Tibial nerve (tissue), 4 donors: ENCODE data around the gene TTC3. TPM values are rescaled to one million over a fixed set of nuclear protein-coding genes. Genes with fewer than 3 reads are reported as not detected.

Experiments
- DNase-seq, 2 donors: peaks; one replicate each; pipeline ENCODE4 v3.0.0-alpha.2; 2019; ENCODE audit warnings: low spot score in 2 of 2
- H3K27ac ChIP-seq, 4 donors: fragments of 200-600 bp; sonication (generic) in 3 of 4; one replicate each; pipeline ENCODE4 v1.5.1; 2017 to 2019; ENCODE audit warnings: mild to moderate bottlenecking in 1 of 4
- H3K27me3 ChIP-seq, 2 donors: fragments of 200-600 bp; sonication (generic) in 1 of 2; one replicate each; pipeline versions ENCODE4 v1.5.1 to v1.6.0; 2017 to 2019
- H3K36me3 ChIP-seq, 3 donors: fragments of 200-600 bp; sonication (generic); one replicate each; pipeline ENCODE4 v1.5.1; 2018 to 2019
- H3K4me1 ChIP-seq, 4 donors: fragments of 200-600 bp; sonication (generic) in 3 of 4; one replicate each; pipeline ENCODE4 v1.5.1; 2017 to 2019
- H3K4me3 ChIP-seq, 4 donors: fragments of 200-600 bp; sonication (generic) in 3 of 4; one replicate each; pipeline ENCODE4 v1.5.1; 2017 to 2019; ENCODE audit warnings: mild to moderate bottlenecking in 1 of 4, moderate library complexity in 1 of 4
- H3K9me3 ChIP-seq, 4 donors: fragments of 200-600 bp; sonication (generic) in 3 of 4; one replicate each; pipeline ENCODE4 v1.5.1; 2017 to 2019
- EP300 ChIP-seq, 2 donors: sonication (generic); formaldehyde crosslinking; IDR thresholded peaks; one replicate each; pipeline ENCODE4 v1.6.1; 2017; ENCODE audit warnings: antibody characterized with exemption in 2 of 2, mild to moderate bottlenecking in 1 of 2
- POLR2A ChIP-seq, 2 donors: fragments of 450-650 bp; IDR thresholded peaks; one replicate each; pipeline ENCODE4 v1.6.1; 2017; ENCODE audit warnings: antibody characterized with exemption in 2 of 2, mild to moderate bottlenecking in 2 of 2, moderate library complexity in 2 of 2
- WGBS, 2 donors: methylation state at CpG; one replicate each; pipeline ENCODE4 v1.1.5; 2018; 5-methylcytosine and 5-hydroxymethylcytosine counted together
- total RNA-seq, 4 donors: library from RNA; depleted of rRNA; stranded (reverse); fragments of >200 nt; gene quantifications; one replicate each; pipeline ENCODE4 v1.1.0, GENCODE V29; 2016
- TF ChIP-seq, protein P1 (sequence below), 5 experiments: fragments of 200-600 bp in 3 of 5; fragments of 450-650 bp in 2 of 5; sonication (generic) in 3 of 5; IDR thresholded peaks; one replicate each; pipeline ENCODE4 v1.5.1; 2016 to 2019; ENCODE audit warnings: antibody characterized with exemption in 5 of 5, mild to moderate bottlenecking in 3 of 5, moderate library complexity in 2 of 5

The TTC3 gene
- total RNA-seq, 4 donors from 2014 or later: 136 to 259 (median 158) TPM

DNA sequence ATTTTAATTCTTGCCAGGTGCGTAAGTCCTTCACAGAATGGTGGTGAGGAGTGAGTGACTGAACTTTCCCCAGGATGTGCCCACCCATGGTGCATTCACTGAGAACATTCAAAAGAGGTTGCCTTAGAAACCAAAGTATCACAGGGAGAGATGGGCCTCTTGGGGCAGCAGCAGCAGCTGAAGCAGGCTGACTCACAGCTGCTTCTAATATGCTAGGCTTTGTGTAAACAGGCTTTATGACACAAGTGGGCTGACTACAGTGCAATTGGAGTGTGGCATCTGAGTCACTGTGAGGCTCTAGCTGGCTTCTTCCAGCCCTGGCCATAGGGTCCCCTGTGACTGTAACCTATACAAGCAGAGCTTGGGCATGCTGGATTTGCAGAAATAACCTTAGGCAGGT is 12.8 kb upstream of the TTC3 start:
- H3K27me3 ChIP-seq: no peaks in the 10 kb centered on the region
- TF ChIP-seq EP300 (IDR thresholded peaks at IDR 0.05): peak in 1 of 2 donors; percentile 61
- TF ChIP-seq, protein P1, sequence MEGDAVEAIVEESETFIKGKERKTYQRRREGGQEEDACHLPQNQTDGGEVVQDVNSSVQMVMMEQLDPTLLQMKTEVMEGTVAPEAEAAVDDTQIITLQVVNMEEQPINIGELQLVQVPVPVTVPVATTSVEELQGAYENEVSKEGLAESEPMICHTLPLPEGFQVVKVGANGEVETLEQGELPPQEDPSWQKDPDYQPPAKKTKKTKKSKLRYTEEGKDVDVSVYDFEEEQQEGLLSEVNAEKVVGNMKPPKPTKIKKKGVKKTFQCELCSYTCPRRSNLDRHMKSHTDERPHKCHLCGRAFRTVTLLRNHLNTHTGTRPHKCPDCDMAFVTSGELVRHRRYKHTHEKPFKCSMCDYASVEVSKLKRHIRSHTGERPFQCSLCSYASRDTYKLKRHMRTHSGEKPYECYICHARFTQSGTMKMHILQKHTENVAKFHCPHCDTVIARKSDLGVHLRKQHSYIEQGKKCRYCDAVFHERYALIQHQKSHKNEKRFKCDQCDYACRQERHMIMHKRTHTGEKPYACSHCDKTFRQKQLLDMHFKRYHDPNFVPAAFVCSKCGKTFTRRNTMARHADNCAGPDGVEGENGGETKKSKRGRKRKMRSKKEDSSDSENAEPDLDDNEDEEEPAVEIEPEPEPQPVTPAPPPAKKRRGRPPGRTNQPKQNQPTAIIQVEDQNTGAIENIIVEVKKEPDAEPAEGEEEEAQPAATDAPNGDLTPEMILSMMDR (IDR thresholded peaks at IDR 0.05): no peak
- H3K4me3 ChIP-seq: no peak overlapping the region
- 50 to 56% methylated on average over 1 of the region's 1 CpG for WGBS, 2 donors
- no peaks in the 10 kb centered on the region for H3K9me3 ChIP-seq
- peak overlapping the region in 2 of 4 donors; percentile 69 to 84 for H3K27ac ChIP-seq
- peak; percentile 29 to 57 for DNase-seq
- H3K4me1 ChIP-seq: peaks cover 0 to 10% (median 7%) of the 10 kb centered on the region in 4 donors
- H3K36me3 ChIP-seq: peaks cover 0 to 11% (median 0%) of the 10 kb centered on the region in 3 donors

DNA sequence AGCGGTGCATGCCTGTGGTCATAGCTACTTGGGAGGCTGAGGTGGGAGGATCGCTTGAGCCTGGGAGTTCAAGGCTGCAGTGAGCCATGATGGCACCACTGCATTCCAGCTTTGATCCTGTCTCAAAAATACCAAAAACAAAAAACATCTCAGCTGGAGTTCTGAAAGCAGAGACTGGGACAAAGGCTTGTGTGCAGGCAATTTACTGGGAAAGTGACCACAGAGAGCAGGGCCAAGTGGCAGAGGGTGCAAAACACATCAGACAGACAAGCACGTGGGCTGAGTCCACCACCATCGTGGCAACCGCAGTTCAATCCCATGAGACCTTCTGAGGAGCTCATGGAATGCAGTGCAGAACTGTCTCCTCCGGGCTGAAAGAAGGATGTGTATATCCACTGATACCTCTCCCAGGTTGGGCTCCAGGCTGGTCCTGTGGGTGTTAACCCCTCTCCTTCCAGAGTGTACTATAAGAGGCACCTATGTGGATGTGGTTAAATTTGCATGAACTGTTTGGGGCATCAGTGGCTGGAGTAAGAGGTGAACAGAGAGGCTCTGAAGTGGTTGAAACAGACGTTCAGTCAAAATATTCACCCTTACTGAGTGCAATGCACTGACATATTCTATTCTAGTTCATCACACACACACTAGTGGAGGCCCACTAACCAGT is 11.0 kb upstream of the TTC3 start:
- H3K4me3 ChIP-seq: no peak overlapping the region

DNA sequence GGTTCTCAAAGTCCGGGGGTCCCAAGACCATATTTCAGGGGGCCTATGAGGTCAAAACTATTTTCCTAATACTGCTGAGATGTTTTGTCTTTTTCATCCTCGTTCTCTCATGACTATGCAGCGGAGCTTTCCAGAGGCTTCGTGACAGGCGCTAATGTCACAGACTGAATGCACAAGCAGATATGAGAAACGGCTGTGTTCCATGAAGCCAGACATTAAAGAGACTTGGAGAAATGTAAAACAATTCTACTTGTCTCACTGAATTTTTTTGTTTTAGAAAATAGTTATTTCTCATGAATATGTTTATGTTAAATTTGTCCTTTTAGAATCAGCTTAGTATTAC is 10.5 kb upstream of the TTC3 start:
- Histone ChIP-seq H3K36me3 (peaks cover 0 to 30% (median 0%) of the 10 kb centered on the region in 3 donors), H3K27me3 (no peaks in the 10 kb centered on the region), H3K27ac (no peak overlapping the region), H3K4me1 (peaks cover 0 to 10% (median 7%) of the 10 kb centered on the region in 4 donors), H3K4me3 (no peak overlapping the region), H3K9me3 (no peaks in the 10 kb centered on the region)
- no peak for TF ChIP-seq POLR2A (IDR thresholded peaks at IDR 0.05)
- TF ChIP-seq EP300 (IDR thresholded peaks at IDR 0.05): no peak
- TF ChIP-seq, protein P1 (IDR thresholded peaks at IDR 0.05): no peak
- WGBS, 2 donors: 74 to 77% methylated on average over 6 of the region's 6 CpGs
- no peak for DNase-seq

More for the DNA sequence above, 11.0 kb upstream of the TTC3 start:
- WGBS, 2 donors: 64 to 76% methylated on average over 7 of the region's 7 CpGs
- H3K4me1 ChIP-seq: peaks cover 0 to 10% (median 7%) of the 10 kb centered on the region in 4 donors
- peak in 1 of 2 donors; percentile 7 for TF ChIP-seq EP300 (IDR thresholded peaks at IDR 0.05)
- TF ChIP-seq, protein P1 (IDR thresholded peaks at IDR 0.05): no peak
- DNase-seq: no peak
- no peaks in the 10 kb centered on the region for H3K27me3 ChIP-seq
- peaks cover 0 to 25% (median 0%) of the 10 kb centered on the region in 3 donors for H3K36me3 ChIP-seq
- H3K27ac ChIP-seq: peak overlapping the region in 1 of 4 donors; percentile 84
- no peaks in the 10 kb centered on the region for H3K9me3 ChIP-seq

DNA sequence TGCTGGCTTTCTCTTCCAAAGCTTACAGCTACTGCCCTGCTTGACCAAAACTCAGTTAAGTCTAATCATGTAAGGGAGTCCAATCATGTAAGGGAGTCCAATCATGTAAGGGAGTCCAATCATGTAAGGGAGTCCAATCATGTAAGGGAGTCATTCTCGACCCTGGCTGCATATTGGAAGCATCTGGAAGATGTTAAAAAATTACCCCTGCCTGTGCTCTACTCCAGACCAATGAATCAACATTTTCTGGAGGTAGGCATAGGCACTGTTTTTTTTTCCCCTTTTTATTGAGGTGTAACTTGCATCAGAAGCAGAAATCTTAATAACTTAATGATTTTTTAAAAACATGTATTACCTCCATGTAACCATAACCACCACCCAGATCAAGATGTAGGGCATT is 9.6 kb upstream of the TTC3 start:
- no peak overlapping the region for H3K27ac ChIP-seq
- H3K36me3 ChIP-seq: peaks cover 0 to 39% (median 0%) of the 10 kb centered on the region in 3 donors
- no peak for DNase-seq
- no peaks in the 10 kb centered on the region for H3K9me3 ChIP-seq
- H3K4me3 ChIP-seq: no peak overlapping the region
- peaks cover 0 to 10% (median 7%) of the 10 kb centered on the region in 4 donors for H3K4me1 ChIP-seq
- WGBS, 2 donors: 59 to 71% methylated on average over 1 of the region's 1 CpG
- H3K27me3 ChIP-seq: no peaks in the 10 kb centered on the region
- TF ChIP-seq POLR2A (IDR thresholded peaks at IDR 0.05): no peak
- TF ChIP-seq, protein P1 (IDR thresholded peaks at IDR 0.05): no peak
- no peak for TF ChIP-seq EP300 (IDR thresholded peaks at IDR 0.05)

DNA sequence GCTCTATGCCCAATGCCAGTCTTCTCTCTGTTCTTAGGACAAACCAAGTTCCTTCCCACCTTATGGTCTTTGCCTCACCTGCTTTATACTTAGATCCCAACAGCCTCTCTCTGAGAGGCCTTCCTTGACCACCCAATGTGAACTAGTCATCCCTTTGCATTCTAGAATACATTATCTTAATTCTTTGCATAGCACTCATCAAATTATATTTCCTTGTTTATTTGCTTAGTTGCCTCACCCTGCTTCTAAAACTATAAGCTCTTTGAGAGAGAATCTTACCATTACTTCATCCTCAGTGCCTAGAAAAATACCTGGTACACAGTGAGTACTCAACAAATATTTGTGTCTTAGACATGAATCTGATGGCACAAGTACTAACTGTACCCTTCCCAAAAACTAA is 8.2 kb upstream of the TTC3 start:
- peaks cover 0 to 51% (median 0%) of the 10 kb centered on the region in 3 donors for H3K36me3 ChIP-seq
- peaks cover 0 to 12% (median 7%) of the 10 kb centered on the region in 4 donors for H3K4me1 ChIP-seq
- TF ChIP-seq POLR2A (IDR thresholded peaks at IDR 0.05) (no peak), EP300 (IDR thresholded peaks at IDR 0.05) (no peak)
- TF ChIP-seq, protein P1 (IDR thresholded peaks at IDR 0.05): no peak
- H3K27ac ChIP-seq: no peak overlapping the region
- H3K9me3 ChIP-seq: no peaks in the 10 kb centered on the region
- no peaks in the 10 kb centered on the region for H3K27me3 ChIP-seq
- no peak overlapping the region for H3K4me3 ChIP-seq
- DNase-seq: no peak
